Measurements from ENCODE around the gene ZNF138.
"Not testable (repeated sequence)": the region's sequence is repeated elsewhere in the genome, so short reads cannot be mapped to it uniquely, and the experiment has no call there.

ZNF138 gene

DNA sequence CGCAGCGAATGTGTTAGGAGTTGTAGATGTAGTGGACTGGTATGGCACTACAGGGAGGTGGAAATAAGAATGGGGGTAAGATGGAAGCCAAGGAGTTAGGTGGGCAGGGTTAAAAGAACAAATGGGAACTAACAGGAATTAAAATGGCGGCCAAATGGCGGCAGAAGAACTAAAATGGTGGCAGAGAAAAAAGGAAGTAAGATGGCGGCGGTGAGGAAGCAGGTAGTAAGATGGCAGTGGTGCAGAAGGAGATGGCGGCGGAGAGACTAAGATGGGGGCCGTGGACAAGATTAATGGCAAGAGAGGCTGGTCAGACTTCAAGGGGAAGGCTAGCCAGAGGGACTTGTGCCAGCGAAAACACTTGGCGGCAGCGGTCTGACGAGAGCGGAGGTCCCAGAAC lies 44.5 kb downstream of the ZNF138 start:
- DNase-seq (ENCODE audit: low read depth, low spot score): no peak

DNA sequence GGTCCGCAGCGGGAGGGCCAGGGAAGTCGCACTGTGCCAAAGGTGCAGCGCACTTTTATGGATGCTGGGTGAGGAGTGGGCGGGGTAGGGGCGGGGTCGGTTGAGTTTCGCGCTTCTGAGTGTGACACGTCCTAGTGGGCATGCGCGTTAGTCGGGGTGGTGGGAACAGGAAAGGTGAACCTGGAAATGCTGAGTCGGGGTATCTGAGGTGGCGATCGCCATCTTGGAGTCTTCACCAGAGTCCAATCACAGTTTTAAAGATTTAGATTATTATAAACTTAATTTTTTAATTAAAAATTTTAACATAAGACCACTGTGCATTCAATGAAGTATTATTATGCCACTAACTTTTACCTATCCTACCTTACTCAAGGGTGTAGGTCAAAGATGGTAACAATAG lies 45.7 kb downstream of the ZNF138 start:
- DNase-seq (ENCODE audit: low read depth, low spot score): no peak

DNA sequence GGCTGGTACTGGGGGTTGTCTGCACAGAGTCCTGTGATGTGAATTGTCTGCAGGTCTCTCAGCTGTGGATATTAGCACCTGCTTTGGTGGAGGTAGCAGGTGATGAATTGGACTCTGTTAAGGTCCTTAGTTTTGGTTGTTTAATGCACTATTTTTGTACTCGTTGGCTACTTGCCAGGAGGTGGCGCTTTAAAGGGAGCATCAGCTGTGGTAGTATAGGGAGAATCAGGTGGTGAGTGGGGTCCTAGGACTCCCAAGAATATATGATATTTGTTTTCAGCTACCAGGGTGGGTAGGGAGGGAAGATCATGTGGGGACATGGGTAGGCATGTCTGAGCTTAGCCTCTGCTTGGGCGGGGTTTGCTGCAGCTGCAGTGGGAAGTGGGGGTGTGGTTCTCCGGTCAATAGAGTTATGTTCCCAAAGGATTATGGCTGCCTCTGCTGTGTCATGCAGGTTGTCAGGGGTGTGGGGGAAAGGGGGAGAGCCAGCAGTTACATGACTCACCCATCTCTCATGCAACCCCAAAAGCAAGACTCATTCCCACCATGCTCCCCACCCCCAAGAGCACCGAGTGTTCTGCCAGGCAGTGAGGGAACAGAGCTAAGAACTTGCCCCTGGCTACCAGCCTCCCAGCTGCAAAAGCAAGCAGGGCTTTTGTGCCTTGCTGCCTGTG lies 55.2 kb downstream of the ZNF138 start:
- no peak for DNase-seq (ENCODE audit: low read depth, low spot score)

DNA sequence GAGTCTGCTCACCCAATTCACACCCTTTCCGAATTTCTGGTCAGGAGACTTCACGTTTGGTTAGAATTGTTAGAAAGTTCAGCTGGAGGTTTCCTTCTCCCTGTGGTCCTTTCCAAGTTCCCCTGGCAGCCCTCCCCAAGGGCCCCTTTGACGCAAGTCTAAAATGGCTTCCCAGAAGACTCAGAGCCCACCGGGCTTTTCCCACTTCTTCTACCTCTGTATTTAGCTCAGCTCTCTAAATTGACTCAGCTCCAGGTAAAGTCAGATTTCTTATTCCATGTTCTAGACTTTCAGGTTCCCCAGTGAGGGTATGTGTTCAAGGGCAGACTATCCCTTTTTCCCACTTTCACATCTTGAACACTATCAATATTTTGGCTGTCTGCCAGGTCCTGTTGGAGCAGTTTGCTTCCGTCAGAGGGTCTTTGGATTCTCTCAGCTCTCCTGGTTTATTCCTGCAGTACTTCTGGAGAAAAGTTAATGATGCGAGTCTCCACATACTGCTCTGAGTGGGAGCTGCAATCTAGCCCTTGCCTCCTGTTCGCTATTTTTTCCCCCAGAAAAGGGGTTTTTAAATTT lies 55.8 kb downstream of the ZNF138 start:
- DNase-seq (ENCODE audit: low read depth, low spot score): no peak

DNA sequence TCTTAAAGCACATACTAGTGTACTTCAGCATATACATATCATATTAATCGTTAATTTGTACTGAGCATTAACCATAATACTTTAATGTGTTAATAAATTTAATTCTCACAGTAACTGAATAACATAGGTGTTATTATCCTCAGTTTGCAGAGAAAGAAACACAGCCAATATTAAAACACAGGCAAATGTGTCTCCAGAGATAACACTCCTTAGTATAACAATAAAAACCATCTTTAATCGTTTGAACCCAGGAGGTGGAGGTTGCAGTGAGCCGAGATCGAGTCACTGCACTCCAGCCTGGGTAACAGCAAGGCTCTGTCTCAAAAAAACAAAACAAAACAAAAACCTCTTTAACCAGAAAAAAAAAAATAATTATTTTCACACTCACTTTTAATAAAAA lies 59.5 kb downstream of the ZNF138 start:
- DNase-seq (ENCODE audit: low read depth, low spot score): no peak

GRCh38 chr7:64854969-64855368 lies 60.7 kb downstream of the ZNF138 start:
- no peak for DNase-seq (ENCODE audit: low read depth, low spot score)

DNA sequence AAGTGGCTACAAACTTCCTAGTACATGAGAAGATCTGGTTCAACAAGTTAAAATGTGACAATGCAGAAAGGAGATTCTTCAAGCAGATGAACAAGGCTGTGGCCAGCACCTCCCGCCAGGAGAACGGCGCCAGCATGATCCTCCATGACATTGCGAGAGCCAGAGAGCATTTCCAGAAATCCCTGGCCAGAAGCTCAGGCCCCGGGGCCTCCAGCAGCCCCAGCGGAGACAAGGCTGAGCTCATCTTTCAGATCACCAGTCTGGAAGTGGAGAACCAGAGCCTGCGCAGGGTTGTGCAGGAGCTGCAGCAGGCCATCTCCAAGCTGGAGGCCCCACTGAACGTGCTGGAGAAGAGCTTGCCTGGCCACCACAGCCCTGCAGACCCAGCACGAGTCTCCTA lies 68.8 kb downstream of the ZNF138 start:
- DNase-seq (ENCODE audit: low read depth, low spot score): no peak

GRCh38 chr7:64863530-64863929 lies 69.3 kb downstream of the ZNF138 start:
- not testable (repeated sequence) for DNase-seq (ENCODE audit: low read depth, low spot score)

DNA sequence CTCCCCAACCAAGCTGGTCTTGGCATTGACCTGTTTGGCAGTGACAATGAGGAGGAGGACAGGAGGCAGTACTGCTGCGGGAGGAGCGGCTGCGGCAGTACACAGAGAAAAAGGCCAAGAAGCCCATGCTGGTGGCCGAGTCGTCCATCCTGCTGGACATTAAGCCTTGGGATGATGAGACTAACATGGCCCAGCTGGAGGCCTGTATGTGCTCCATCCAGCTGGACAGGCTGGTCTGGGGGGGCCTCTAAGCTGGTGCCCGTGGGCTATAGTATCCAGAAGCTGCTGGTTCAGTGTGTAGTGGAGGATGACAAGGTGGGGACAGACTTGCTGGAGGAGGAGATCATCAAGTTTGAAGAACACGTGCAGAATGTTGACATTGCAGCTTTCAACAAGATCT lies 69.7 kb downstream of the ZNF138 start:
- no peak for DNase-seq (ENCODE audit: low read depth, low spot score)

- no peak for DNase-seq (ENCODE audit: low read depth, low spot score)
These were observed 73.7 kb downstream of the ZNF138 start for GRCh38 chr7:64867863-64868440.

DNA sequence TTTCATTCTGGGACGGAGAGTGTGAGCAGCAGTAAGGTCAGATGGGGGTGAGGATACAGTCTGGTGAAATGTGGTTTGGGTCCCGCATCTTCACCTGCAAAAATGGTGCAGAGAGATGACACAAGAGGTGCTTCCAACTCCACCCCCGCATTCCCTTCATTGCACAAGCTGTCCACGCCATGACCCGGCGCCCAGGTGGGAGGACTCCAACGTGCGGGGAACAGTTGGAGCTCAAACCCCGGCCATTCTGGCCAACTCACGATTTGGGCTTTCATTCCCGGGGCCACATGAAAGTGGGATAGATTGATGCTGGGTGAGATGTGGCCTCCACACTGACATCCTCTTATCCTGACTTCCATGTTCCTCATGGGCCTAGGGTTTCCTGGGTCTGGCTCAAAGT lies 74.3 kb downstream of the ZNF138 start:
- no peak for DNase-seq (ENCODE audit: low read depth, low spot score)

GRCh38 chr7:64869121-64869725 lies 75.0 kb downstream of the ZNF138 start:
- no peak for DNase-seq (ENCODE audit: low read depth, low spot score)

DNA sequence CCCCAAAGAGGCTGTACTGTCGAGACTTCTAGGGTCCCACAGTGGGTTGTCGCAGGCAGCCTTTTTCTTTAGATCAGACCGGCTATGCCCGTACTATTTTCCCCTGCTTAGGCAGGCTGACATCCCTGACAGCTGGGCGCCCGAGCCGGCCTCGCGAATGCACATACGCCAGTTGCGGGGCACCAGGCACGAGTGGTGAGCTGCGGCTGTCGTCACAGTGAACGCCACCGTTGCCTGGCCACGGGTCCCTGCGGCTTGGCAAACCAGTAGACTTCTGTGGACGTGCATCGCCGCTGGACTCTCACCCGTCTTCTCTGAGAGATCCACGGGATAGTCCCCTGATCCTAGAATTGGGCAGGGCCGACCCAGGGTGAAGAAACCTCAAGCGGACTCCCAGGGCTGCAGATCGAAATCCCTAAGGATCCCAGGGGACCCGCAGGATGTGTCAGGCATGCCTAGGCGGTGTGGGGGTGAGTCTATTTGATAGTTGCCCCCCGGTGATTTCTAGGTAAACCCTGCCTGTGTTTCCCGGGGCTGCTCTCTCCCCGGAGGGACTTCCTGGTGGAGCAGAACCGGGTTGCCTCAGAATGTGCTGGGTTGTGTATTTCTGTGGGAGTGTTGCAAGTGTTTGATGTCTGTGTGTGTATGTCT lies 75.8 kb downstream of the ZNF138 start:
- DNase-seq (ENCODE audit: low read depth, low spot score): no peak

- no peak for DNase-seq (ENCODE audit: low read depth, low spot score)
These were observed 76.4 kb downstream of the ZNF138 start for GRCh38 chr7:64870656-64871055.

DNA sequence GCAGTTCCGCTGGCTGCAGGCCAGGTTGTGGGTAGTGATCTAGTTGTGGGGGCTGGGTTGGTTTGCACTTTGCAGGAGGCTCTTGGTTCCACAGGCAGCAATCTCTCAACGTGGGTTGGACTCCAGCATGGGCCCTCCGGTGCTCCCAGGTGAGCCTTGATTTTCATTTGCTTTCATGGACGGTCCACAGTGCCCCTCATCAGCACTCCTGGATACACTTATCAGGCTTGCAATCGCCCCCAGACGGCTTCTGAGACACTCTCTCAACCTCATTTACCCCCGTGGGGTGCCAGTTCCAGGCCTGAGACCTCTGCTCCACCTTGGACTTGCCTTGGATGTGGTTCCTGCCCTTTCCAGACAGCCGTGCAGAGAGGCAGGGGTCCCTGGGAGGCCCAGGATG lies 77.5 kb downstream of the ZNF138 start:
- DNase-seq (ENCODE audit: low read depth, low spot score): no peak

GRCh38 chr7:64872351-64873154 lies 78.3 kb downstream of the ZNF138 start:
- no peak for DNase-seq (ENCODE audit: low read depth, low spot score)

GRCh38 chr7:64873155-64873500 lies 78.9 kb downstream of the ZNF138 start:
- no peak for DNase-seq (ENCODE audit: low read depth, low spot score)

- no peak for DNase-seq (ENCODE audit: low read depth, low spot score)
These were observed 79.3 kb downstream of the ZNF138 start for GRCh38 chr7:64873517-64873916.

- DNase-seq (ENCODE audit: low read depth, low spot score): no peak
These were observed 79.9 kb downstream of the ZNF138 start for GRCh38 chr7:64874114-64874513.

DNA sequence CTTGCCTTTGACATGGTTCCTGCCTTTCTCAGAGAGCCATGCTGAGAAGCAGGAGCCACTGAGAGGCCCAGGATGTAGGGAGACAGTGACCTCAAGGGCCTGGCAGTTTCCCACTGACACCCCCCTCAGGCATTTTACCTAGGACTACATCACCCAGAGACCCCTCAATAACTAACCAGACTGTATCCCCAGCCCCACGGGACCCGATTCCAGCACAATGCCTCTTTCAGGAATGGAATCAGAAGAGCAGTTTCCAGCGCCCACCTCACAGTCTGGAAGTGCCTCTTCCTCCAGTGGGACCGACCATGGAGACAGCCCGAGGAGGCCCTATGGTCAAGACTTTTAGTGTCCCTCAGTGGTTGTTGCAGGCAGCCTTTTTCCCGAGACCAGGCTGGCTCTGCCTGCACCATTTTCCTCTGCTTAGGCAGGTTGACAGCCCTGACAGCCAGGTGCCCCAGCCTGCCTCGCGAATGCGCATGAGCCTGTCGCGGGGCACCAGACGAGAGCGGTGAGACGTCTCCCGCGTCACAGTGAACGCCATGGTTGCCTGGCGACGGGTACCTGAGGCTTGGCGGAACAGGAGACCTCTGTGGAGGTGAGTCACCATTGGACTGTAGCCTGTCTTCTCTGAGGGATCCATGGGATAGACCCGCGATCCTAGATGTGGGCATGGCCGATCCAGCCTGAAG lies 80.5 kb downstream of the ZNF138 start:
- no peak for DNase-seq (ENCODE audit: low read depth, low spot score)

GRCh38 chr7:64875258-64875657 lies 81.0 kb downstream of the ZNF138 start:
- no peak for DNase-seq (ENCODE audit: low read depth, low spot score)

Data from smooth muscle cell of the brain vasculature (primary cell).